Occipital lobe (tissue), 1 donor: ENCODE results near the gene MEFV. TPM values are rescaled to one million over a fixed set of nuclear protein-coding genes. Genes with fewer than 3 reads are reported as not detected.

ENCODE experiments used
- total RNA-seq: library from RNA; depleted of rRNA; stranded (reverse); fragments of >200 nt; gene quantifications from one replicate; pipeline ENCODE4 v1.2.3, GENCODE V29; 2014

The MEFV gene
- total RNA-seq, 1 donor from 2014 or later: 0.47 TPM

Other genes starting within 250 kb of the MEFV start
- not detected for gene CLDN9, start 243.7 kb downstream of the MEFV start, total RNA-seq
- not detected for gene CLDN6, start 238.4 kb downstream of the MEFV start, total RNA-seq
- gene TNFRSF12A, start 236.3 kb downstream of the MEFV start, total RNA-seq: 2.0 TPM
- 15.1 TPM for gene HCFC1R1, start 232.7 kb downstream of the MEFV start, total RNA-seq
- gene THOC6, start 232.6 kb downstream of the MEFV start, total RNA-seq: 5.8 TPM
- not detected for gene BICDL2, start 219.7 kb downstream of the MEFV start, total RNA-seq
- gene MMP25, start 210.1 kb downstream of the MEFV start, total RNA-seq: 0.62 TPM
- gene IL32, start 191.0 kb downstream of the MEFV start, total RNA-seq: 1.1 TPM
- not detected for gene ZSCAN10, start 157.3 kb downstream of the MEFV start, total RNA-seq
- 18.9 TPM for gene ZNF205, start 144.0 kb downstream of the MEFV start, total RNA-seq
- gene ZNF213, start 121.6 kb downstream of the MEFV start, total RNA-seq: 8.3 TPM
- 0.78 TPM for gene OR1F1, start 68.4 kb downstream of the MEFV start, total RNA-seq
- gene ZNF200, start 21.5 kb downstream of the MEFV start, total RNA-seq: 17.9 TPM
- gene ZNF263, start 26.9 kb upstream of the MEFV start, total RNA-seq: 55.4 TPM
- gene TIGD7, start 48.8 kb upstream of the MEFV start, total RNA-seq: 26.4 TPM
- 35.4 TPM for gene ZNF75A, start 48.9 kb upstream of the MEFV start, total RNA-seq
- 0.62 TPM for gene OR2C1, start 99.3 kb upstream of the MEFV start, total RNA-seq
- 10.5 TPM for gene ZSCAN32, start 144.4 kb upstream of the MEFV start, total RNA-seq
- gene ZNF174, start 144.6 kb upstream of the MEFV start, total RNA-seq: 8.0 TPM
- gene ZNF597, start 186.9 kb upstream of the MEFV start, total RNA-seq: 4.4 TPM
- gene NAA60, start 187.0 kb upstream of the MEFV start, total RNA-seq: 12.2 TPM
- not detected for gene C16orf90, start 238.9 kb upstream of the MEFV start, total RNA-seq
- gene CLUAP1, start 244.4 kb upstream of the MEFV start, total RNA-seq: 38.4 TPM